Activated naive CD4-positive, alpha-beta T cell treated with anti-CD3 and anti-CD28 coated beads, Interleukin-2, amount 50 U/mL, for 16 hours (primary cell): Measurements from ENCODE around the gene MVB12B.
"Not testable (repeated sequence)": the region's sequence is repeated elsewhere in the genome, so short reads cannot be mapped to it uniquely, and the experiment has no call there.

ENCODE experiments used
- DNase-seq: peaks from one replicate; pipeline ENCODE4 v3.0.0-alpha.2; 2020

Gene MVB12B

DNA sequence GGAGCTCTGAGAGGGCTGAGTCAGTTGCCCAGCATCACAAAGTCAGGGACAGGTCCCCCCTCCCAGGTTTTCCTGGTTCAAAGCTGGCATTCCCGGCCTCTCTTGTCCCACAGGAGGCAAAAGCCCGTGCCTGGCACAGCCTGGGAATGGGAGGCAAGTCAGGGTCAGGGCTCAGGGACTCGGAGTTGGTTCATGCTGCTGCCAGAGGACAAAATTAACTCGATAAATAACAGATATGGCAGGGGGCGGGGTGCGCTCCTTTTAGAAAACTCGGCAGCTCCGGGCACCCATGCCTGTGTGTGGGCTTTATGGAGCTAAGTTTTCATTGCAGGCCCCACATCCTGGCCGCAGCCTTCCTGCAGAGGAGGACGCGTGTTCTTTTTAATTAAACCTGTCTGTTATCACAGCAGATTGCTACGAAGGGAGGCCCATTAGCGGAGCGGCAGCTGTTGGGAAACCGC, 224.3 kb downstream of the MVB12B start:
- DNase-seq, result no peak

DNA sequence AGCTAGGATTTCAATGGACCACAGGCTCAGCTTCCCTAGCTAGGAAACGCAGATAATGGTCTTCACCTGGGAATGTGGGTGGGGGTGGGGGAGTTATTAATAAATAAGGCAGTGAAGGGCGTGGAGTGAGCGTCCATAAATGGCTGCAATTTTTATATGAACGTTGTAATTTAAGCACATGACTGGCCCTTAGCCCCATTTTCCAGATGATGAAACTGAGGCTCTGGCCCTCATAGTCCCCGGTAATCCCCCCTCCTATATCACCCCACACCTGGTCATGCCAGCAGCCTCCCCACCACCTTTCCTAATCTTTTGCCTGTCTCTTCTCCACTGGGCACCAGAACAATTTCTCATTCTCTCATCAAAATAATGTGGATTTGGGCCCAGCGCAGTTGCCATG, 225.2 kb downstream of the MVB12B start:
- no peak for DNase-seq

- DNase-seq, result no peak
Observed at GRCh38 chr9:126554292-126554691, 227.7 kb downstream of the MVB12B start.

GRCh38 chr9:126555421-126555820, 228.8 kb downstream of the MVB12B start:
- not testable (repeated sequence) for DNase-seq
